ENCODE measurements around the gene KIFC3.

GRCh38 chr16:57734925-57735754, 67.2 kb downstream of the KIFC3 start:
- TF ChIP-seq CTCF (IDR thresholded peaks at IDR 0.05; ENCODE audit: low read depth, low read length): no peak
- TF ChIP-seq POLR2A (IDR thresholded peaks at IDR 0.05; ENCODE audit: extremely low read depth, insufficient read length): peak; percentile 63
- TF ChIP-seq MAX (IDR thresholded peaks at IDR 0.05; ENCODE audit: low read depth, low read length): no peak; the same call in 1 of the 2 replicates
